ENCODE results near the gene SCFD2.

- no peak for TF ChIP-seq CTCF (IDR thresholded peaks at IDR 0.05; ENCODE audit: control extremely low read depth in 1 of 3, insufficient read depth in 1 of 3, low read depth in 1 of 3, low read length in 3 of 3)
- no peak for TF ChIP-seq POLR2A (IDR thresholded peaks at IDR 0.05; ENCODE audit: control extremely low read depth in 1 of 2, low read depth in 2 of 2, low read length in 2 of 2)
- no peak for TF ChIP-seq RFX5 (IDR thresholded peaks at IDR 0.05; ENCODE audit: borderline replicate concordance, low read depth, low read length)
- no peak for TF ChIP-seq EZH2 (IDR thresholded peaks at IDR 0.05; ENCODE audit: low read depth, low read length, severe bottlenecking)
- TF ChIP-seq SUZ12 (IDR thresholded peaks at IDR 0.05; ENCODE audit: low read length) = no peak
- no peak for TF ChIP-seq TBP (IDR thresholded peaks at IDR 0.05; ENCODE audit: low read depth, low read length)
Observed at GRCh38 chr4:53010318-53010717, 355.5 kb downstream of the SCFD2 start.

Data from H1 (cell line).